HepG2 (cell line): Measurements from ENCODE around the gene ING5. TPM values are rescaled to one million over a fixed set of nuclear protein-coding genes. Genes with fewer than 3 reads are reported as not detected.
A peak's percentile ranks its signal among the peaks of the same experiment; 100 is the strongest.

Source experiments
- ARNT ChIP-seq: fragments of 450-650 bp; IDR thresholded peaks from 2 replicates; pipeline ENCODE4 v1.6.1; 2017
- CCDC6 ChIP-seq: sonication (generic); formaldehyde crosslinking; IDR thresholded peaks from 2 replicates; pipeline ENCODE4 v1.8.1; 2022; ENCODE audit warnings: mild to moderate bottlenecking, missing genetic modification reagents, moderate library complexity
- CREB1 ChIP-seq, 2 experiments: fragments of 450-650 bp in 1 of 2; IDR thresholded peaks; 2 replicates each; pipeline ENCODE4 v1.6.1; 2016 to 2017; ENCODE audit warnings: control low read depth in 1 of 2, mild to moderate bottlenecking in 1 of 2, missing compliant biosample characterization in 1 of 2, missing genetic modification characterization in 1 of 2
- EED ChIP-seq: sonication (generic); formaldehyde crosslinking; IDR thresholded peaks from 2 replicates; pipeline ENCODE4 v1.5.0; 2020; ENCODE audit warnings: mild to moderate bottlenecking, missing genetic modification reagents
- FOXA1 ChIP-seq, 2 experiments: fragments of 450-650 bp in 1 of 2; sonication (generic) in 1 of 2; formaldehyde crosslinking in 1 of 2; IDR thresholded peaks; 2 replicates each; pipeline versions ENCODE4 v1.4.0 to v1.6.1; 2016 to 2020; ENCODE audit warnings: missing genetic modification reagents in 1 of 2
- GATAD1 ChIP-seq: IDR thresholded peaks from 2 replicates; pipeline ENCODE4 v1.6.1; 2016; ENCODE audit warnings: missing genetic modification reagents, missing compliant biosample characterization
- GATAD2A ChIP-seq: IDR thresholded peaks from 2 replicates; pipeline ENCODE4 v1.6.1; 2016
- HMG20A ChIP-seq: IDR thresholded peaks from 2 replicates; pipeline ENCODE4 v1.6.1; 2016; ENCODE audit warnings: borderline replicate concordance
- HOXA3 ChIP-seq: sonication (generic); formaldehyde crosslinking; IDR thresholded peaks from 2 replicates; pipeline ENCODE4 v1.5.0; 2020; ENCODE audit warnings: missing genetic modification reagents
- KDM3A ChIP-seq: IDR thresholded peaks from 2 replicates; pipeline ENCODE4 v1.6.1; 2018; ENCODE audit warnings: low read depth, missing compliant biosample characterization
- KLF16 ChIP-seq, 2 experiments: sonication (generic) in 1 of 2; formaldehyde crosslinking in 1 of 2; IDR thresholded peaks; 2 replicates each; pipeline versions ENCODE4 v1.6.1 to v1.8.0; 2016 to 2023; ENCODE audit warnings: missing genetic modification reagents in 2 of 2, missing compliant biosample characterization in 1 of 2
- POGZ ChIP-seq: sonication (generic); formaldehyde crosslinking; IDR thresholded peaks from 2 replicates; pipeline ENCODE4 v1.4.0; 2020; ENCODE audit warnings: mild to moderate bottlenecking, missing genetic modification reagents
- SOX5 ChIP-seq: IDR thresholded peaks from 2 replicates; pipeline ENCODE4 v1.6.1; 2016; ENCODE audit warnings: borderline replicate concordance
- SRY ChIP-seq: sonication (generic); formaldehyde crosslinking; IDR thresholded peaks from 2 replicates; pipeline ENCODE4 v1.8.0; 2022; ENCODE audit warnings: mild to moderate bottlenecking, missing genetic modification reagents
- TCF12 ChIP-seq, 2 experiments: fragments of 450-650 bp in 1 of 2; sonication (generic) in 1 of 2; formaldehyde crosslinking in 1 of 2; IDR thresholded peaks; 2 replicates each; pipeline versions ENCODE4 v1.6.1 to v1.8.0; 2017 to 2022; ENCODE audit warnings: antibody characterized with exemption in 1 of 2, mild to moderate bottlenecking in 1 of 2, missing genetic modification reagents in 1 of 2, moderate library complexity in 1 of 2
- ZBTB7A ChIP-seq: sonication (generic); formaldehyde crosslinking; IDR thresholded peaks from 2 replicates; pipeline ENCODE4 v1.8.0; 2022; ENCODE audit warnings: mild to moderate bottlenecking, missing genetic modification reagents
- ZNF20 ChIP-seq: sonication (generic); formaldehyde crosslinking; IDR thresholded peaks from 2 replicates; pipeline ENCODE4 v1.4.0; 2020; ENCODE audit warnings: mild to moderate bottlenecking, moderate library complexity, missing genetic modification reagents
- ZNF234 ChIP-seq: sonication (generic); formaldehyde crosslinking; conservative IDR thresholded peaks from 2 replicates; pipeline ENCODE4 v1.5.1; 2020; ENCODE audit warnings: mild to moderate bottlenecking, missing genetic modification reagents
- ZNF383 ChIP-seq: sonication (generic); formaldehyde crosslinking; IDR thresholded peaks from 2 replicates; pipeline ENCODE4 v1.4.0; 2020; ENCODE audit warnings: missing genetic modification reagents, mild to moderate bottlenecking, borderline replicate concordance
- ZNF550 ChIP-seq: sonication (generic); formaldehyde crosslinking; IDR thresholded peaks from 2 replicates; pipeline ENCODE4 v1.4.0; 2020; ENCODE audit warnings: mild to moderate bottlenecking, missing genetic modification reagents, borderline replicate concordance
- ZNF556 ChIP-seq: sonication (generic); formaldehyde crosslinking; IDR thresholded peaks from 2 replicates; pipeline ENCODE4 v1.4.0; 2020; ENCODE audit warnings: mild to moderate bottlenecking, missing genetic modification reagents, borderline replicate concordance
- ZNF761 ChIP-seq: sonication (generic); formaldehyde crosslinking; conservative IDR thresholded peaks from 2 replicates; pipeline ENCODE4 v1.4.0; 2020; ENCODE audit warnings: mild to moderate bottlenecking, missing genetic modification reagents
- ZNF776 ChIP-seq: sonication (generic); formaldehyde crosslinking; IDR thresholded peaks from 2 replicates; pipeline ENCODE4 v1.4.0; 2020; ENCODE audit warnings: mild to moderate bottlenecking, missing genetic modification reagents
- ZNF850 ChIP-seq: sonication (generic); formaldehyde crosslinking; conservative IDR thresholded peaks from 2 replicates; pipeline ENCODE4 v1.9.0; 2021; ENCODE audit warnings: mild to moderate bottlenecking, missing genetic modification reagents
- ZSCAN29 ChIP-seq: sonication (generic); formaldehyde crosslinking; conservative IDR thresholded peaks from 2 replicates; pipeline ENCODE4 v1.4.0; 2020; ENCODE audit warnings: mild to moderate bottlenecking, missing genetic modification reagents
- polyA plus RNA-seq, 8 experiments: library from polyadenylated mRNA; depleted of rRNA in 3 of 8; stranded (reverse) in 7 of 8; unstranded in 1 of 8; fragments of >200 nt; fragmentation: Illumina TruSeq in 4 of 8; extraction: Trizol in 4 of 8; gene quantifications; 2 replicates each; pipeline versions ENCODE4 v1.2.1 to v1.2.3, GENCODE V29; 2011 to 2016; ENCODE audit warnings: low read depth in 4 of 8, missing spikeins in 1 of 8, mixed read lengths in 1 of 8; ENCODE audit not compliant: insufficient read depth in 1 of 8
- total RNA-seq, 5 experiments: library from RNA; depleted of rRNA; stranded (reverse); fragments of >200 nt; fragmentation: Illumina TruSeq; extraction: Trizol; gene quantifications; 2 replicates each; pipeline ENCODE4 v1.2.3, GENCODE V29; 2016; ENCODE audit warnings: low read depth in 1 of 5
- TF ChIP-seq, protein P1 (sequence below): sonication (generic); formaldehyde crosslinking; IDR thresholded peaks from 2 replicates; pipeline ENCODE4 v1.4.0; 2020; ENCODE audit warnings: missing genetic modification reagents, mild to moderate bottlenecking, borderline replicate concordance
- TF ChIP-seq, protein P2 (sequence below): IDR thresholded peaks from 2 replicates; pipeline ENCODE4 v1.6.1; 2012; ENCODE audit warnings: inconsistent platforms
- TF ChIP-seq, protein P3 (sequence below): sonication (generic); formaldehyde crosslinking; IDR thresholded peaks from 2 replicates; pipeline ENCODE4 v1.4.0; 2020; ENCODE audit warnings: mild to moderate bottlenecking, missing genetic modification reagents

ING5 gene
- total and polyA plus RNA-seq, 2 of the 13 experiments (the other 11 are each of a cell fraction or from before 2014, with no cell fraction given) = 61.9 to 71.9 TPM

DNA sequence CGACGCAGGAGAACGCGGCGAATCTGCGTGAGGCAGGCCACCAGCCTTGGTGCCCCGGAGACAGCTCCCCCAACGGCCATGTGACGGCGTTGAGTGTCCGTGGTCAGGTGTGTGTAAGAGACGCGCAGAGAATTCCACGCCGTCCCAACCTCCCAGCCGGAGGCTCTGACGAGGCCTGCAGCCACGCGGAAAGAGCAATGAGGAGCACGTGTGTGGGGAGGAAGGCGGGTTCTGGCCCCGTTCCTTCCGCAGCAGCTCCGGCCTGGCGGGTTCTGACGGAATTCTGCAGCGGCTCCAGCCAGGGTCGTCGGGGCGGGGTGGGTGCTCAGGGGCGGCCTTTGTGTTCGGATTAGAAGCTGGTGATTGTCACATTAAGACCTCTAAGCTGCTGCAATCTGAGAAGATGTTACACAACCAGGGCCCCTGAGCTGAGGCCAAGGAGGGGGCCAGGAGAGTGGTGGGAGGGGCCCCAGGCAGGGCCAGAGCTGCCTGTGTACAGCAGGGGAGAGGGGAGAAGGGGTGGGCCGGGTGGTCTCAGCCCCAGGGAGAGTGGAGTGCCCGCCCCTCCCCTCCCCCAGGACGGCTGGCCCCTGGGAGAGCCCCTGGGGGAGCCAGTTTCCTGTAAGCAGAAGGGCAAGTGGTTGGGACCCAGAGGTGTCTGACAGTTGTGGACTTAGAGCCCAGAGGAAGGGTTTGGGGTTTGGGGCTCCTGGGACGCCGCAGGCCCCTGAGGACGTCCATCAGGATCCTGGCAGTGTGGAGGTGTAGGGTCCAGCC lies 69.6 kb downstream of the ING5 start (continued):
- TF ChIP-seq, protein P1, sequence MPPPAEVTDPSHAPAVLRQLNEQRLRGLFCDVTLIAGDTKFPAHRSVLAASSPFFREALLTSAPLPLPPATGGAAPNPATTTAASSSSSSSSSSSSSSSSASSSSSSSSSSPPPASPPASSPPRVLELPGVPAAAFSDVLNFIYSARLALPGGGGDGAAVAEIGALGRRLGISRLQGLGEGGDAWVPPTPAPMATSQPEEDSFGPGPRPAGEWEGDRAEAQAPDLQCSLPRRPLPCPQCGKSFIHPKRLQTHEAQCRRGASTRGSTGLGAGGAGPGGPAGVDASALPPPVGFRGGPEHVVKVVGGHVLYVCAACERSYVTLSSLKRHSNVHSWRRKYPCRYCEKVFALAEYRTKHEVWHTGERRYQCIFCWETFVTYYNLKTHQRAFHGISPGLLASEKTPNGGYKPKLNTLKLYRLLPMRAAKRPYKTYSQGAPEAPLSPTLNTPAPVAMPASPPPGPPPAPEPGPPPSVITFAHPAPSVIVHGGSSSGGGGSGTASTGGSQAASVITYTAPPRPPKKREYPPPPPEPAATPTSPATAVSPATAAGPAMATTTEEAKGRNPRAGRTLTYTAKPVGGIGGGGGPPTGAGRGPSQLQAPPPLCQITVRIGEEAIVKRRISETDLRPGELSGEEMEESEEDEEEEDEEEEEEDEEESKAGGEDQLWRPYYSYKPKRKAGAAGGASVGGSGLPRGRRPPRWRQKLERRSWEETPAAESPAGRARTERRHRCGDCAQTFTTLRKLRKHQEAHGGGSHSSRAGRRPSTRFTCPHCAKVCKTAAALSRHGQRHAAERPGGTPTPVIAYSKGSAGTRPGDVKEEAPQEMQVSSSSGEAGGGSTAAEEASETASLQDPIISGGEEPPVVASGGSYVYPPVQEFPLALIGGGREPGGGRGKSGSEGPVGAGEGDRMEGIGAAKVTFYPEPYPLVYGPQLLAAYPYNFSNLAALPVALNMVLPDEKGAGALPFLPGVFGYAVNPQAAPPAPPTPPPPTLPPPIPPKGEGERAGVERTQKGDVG = peak; percentile 81; the same call in 1 of the 2 replicates
- TF ChIP-seq ZNF776 (CRISPR knock-in tag) (peak; percentile 52; the same call in 1 of the 2 replicates), FOXA1 (IDR thresholded peaks at IDR 0.05) (no peak), FOXA1 (CRISPR knock-in tag; IDR thresholded peaks at IDR 0.05) (peak; percentile 6; the same call in 1 of the 2 replicates), ZNF234 (CRISPR knock-in tag) (no peak), HOXA3 (peak; percentile 48; the same call in 1 of the 2 replicates), ZNF383 (CRISPR knock-in tag) (no peak), GATAD2A (CRISPR knock-in tag) (peak; percentile 84), ZNF850 (CRISPR knock-in tag) (peak; percentile 17; the same call in 1 of the 2 replicates), POGZ (CRISPR knock-in tag) (no peak), ZBTB7A (CRISPR knock-in tag) (peak; percentile 94), ZNF761 (CRISPR knock-in tag) (0 out of 2 replicates have a peak, but pooled peaks have one; percentile 1), CREB1 (IDR thresholded peaks at IDR 0.05) (no peak; the same call in 1 of the 2 replicates), CREB1 (CRISPR knock-in tag; IDR thresholded peaks at IDR 0.05) (no peak), SRY (CRISPR knock-in tag) (peak; percentile 80), EED (CRISPR knock-in tag) (no peak), KLF16 (CRISPR knock-in tag; IDR thresholded peaks at IDR 0.05) (peak in 1 of 2 experiments; percentile 84; a peak in 3 of 4 replicates), ZSCAN29 (CRISPR knock-in tag) (no peak), TCF12 (IDR thresholded peaks at IDR 0.05) (no peak), TCF12 (CRISPR knock-in tag; IDR thresholded peaks at IDR 0.05) (0 out of 2 replicates have a peak, but pooled peaks have one; percentile 67), KDM3A (CRISPR knock-in tag) (peak; percentile 33), SOX5 (CRISPR knock-in tag) (no peak), ZNF550 (peak; percentile 94), ZNF20 (CRISPR knock-in tag) (no peak), CCDC6 (CRISPR knock-in tag) (peak; percentile 87), HMG20A (CRISPR knock-in tag) (no peak), GATAD1 (CRISPR knock-in tag) (peak; percentile 31; the same call in 1 of the 2 replicates), ARNT (no peak), ZNF556 (CRISPR knock-in tag) (no peak)
- TF ChIP-seq, protein P2, sequence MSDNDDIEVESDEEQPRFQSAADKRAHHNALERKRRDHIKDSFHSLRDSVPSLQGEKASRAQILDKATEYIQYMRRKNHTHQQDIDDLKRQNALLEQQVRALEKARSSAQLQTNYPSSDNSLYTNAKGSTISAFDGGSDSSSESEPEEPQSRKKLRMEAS = peak; percentile 99
- TF ChIP-seq, protein P3, sequence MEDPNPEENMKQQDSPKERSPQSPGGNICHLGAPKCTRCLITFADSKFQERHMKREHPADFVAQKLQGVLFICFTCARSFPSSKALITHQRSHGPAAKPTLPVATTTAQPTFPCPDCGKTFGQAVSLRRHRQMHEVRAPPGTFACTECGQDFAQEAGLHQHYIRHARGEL (CRISPR knock-in tag) = 0 out of 2 replicates have a peak, but pooled peaks have one; percentile 42
